ENCODE measurements around the gene TEX19.
A peak's percentile ranks its signal among the peaks of the same experiment; 100 is the strongest.

DNA sequence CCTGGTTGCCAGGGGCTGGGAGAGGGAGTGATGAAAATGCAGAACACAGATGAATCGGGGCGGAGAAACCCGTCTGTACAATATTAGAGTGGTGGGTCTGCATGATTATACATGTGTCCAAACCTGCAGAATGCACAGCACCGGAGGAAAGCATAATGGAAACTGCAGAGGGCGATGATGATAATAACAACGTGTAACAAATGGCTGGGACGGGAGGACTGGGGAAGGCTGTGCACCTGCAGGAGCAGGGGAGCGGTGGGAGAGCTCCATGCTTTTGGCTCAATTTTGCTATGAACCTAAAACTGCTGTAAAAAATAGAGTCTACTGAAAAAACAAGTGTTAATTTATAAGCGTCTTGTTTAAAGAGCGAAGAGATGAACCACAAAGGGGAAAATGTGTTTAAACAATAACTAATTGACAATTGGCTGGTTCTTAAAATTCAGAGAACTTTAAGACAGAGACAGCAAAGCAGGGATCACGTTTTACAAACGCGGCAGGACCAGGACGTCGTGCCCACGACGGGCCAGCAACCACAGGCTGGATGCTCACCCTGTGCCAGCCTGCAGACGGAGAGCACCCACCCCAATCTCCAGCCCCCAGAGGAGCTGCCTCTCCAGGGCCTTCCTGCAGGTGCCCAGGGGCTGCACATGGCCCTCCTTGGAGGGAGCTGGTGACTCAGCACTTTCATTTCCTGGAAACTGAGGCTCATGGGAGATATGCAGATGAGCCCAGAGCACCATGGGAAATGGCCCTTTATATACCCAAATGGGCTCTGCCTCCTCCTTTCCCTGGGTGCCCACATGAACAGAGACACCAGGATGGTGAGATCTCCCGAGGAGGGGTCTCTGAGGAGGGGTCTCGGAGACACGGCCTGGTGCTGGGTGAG is at the start of gene TEX19:
- TF ChIP-seq ARNT (IDR thresholded peaks at IDR 0.05) (no peak), BHLHE40 (IDR thresholded peaks at IDR 0.05; ENCODE audit: borderline replicate concordance) (no peak), ELF4 (IDR thresholded peaks at IDR 0.05) (peak; percentile 83), SP1 (IDR thresholded peaks at IDR 0.05) (no peak), LEF1 (IDR thresholded peaks at IDR 0.05; ENCODE audit: borderline replicate concordance) (no peak), FOXK2 (IDR thresholded peaks at IDR 0.05) (no peak), FOXM1 (IDR thresholded peaks at IDR 0.05; ENCODE audit: borderline replicate concordance) (no peak), HDGF (IDR thresholded peaks at IDR 0.05; ENCODE audit: borderline replicate concordance) (no peak), L3MBTL2 (conservative IDR thresholded peaks at IDR 0.05) (peak; percentile 100), FOXA1 (IDR thresholded peaks at IDR 0.05) (no peak), SUZ12 (IDR thresholded peaks at IDR 0.05) (no peak), TARDBP (IDR thresholded peaks at IDR 0.05) (no peak), CTBP1 (IDR thresholded peaks at IDR 0.05; ENCODE audit: borderline replicate concordance) (no peak; the same call in 1 of the 2 replicates)
- TF ChIP-seq, protein P1, sequence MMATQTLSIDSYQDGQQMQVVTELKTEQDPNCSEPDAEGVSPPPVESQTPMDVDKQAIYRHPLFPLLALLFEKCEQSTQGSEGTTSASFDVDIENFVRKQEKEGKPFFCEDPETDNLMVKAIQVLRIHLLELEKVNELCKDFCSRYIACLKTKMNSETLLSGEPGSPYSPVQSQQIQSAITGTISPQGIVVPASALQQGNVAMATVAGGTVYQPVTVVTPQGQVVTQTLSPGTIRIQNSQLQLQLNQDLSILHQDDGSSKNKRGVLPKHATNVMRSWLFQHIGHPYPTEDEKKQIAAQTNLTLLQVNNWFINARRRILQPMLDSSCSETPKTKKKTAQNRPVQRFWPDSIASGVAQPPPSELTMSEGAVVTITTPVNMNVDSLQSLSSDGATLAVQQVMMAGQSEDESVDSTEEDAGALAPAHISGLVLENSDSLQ (IDR thresholded peaks at IDR 0.05) = no peak

Data from HEK293T (cell line).